PC-9 (cell line): ENCODE results near the gene OR4F15. TPM values are rescaled to one million over a fixed set of nuclear protein-coding genes. Genes with fewer than 3 reads are reported as not detected.

Experiments used
- BruUV-seq: library from RNA; stranded (reverse); fragments of 400-500 nt; replicated peaks from 2 replicates; lab custom pipeline; 2021; lab: Mats Ljungman, UMichigan
- CTCF ChIA-PET: fragments of 300-600 bp; sonication (Branson Sonifier 250); formaldehyde crosslinking; loops from one replicate; lab custom pipeline; 2022; ENCODE audit warnings: antibody characterized with exemption; lab: Charles Lee
- POLR2A ChIA-PET: fragments of 300-600 bp; sonication (Branson Sonifier 250); formaldehyde crosslinking; loops from one replicate; lab custom pipeline; 2022; ENCODE audit warnings: antibody characterized with exemption; ENCODE audit not compliant: unreplicated experiment; lab: Charles Lee
- DNase-seq, 2 experiments: peaks; one replicate each; pipeline versions ENCODE4 v3.0.0 to v3.0.0-alpha.2; 2015 to 2022; ENCODE audit warnings: mixed read lengths in 1 of 2
- H2AFZ ChIP-seq: fragments of 200-600 bp; sonication (generic); 2 replicates; pipeline ENCODE4 v1.8.1; 2017; ENCODE audit warnings: antibody characterized with exemption
- H3F3A ChIP-seq: fragments of 200-600 bp; sonication (generic); 2 replicates; pipeline ENCODE4 v1.8.1; 2017; ENCODE audit warnings: antibody characterized with exemption, mild to moderate bottlenecking, low read depth; ENCODE audit not compliant: insufficient read depth
- H3K27ac ChIP-seq: fragments of 200-600 bp; sonication (generic); 2 replicates; pipeline ENCODE4 v1.6.1; 2016; ENCODE audit warnings: mixed run types
- H3K27me3 ChIP-seq: fragments of 200-600 bp; sonication (generic); 2 replicates; pipeline ENCODE4 v1.6.1; 2016; ENCODE audit warnings: low read depth, mixed run types; ENCODE audit not compliant: insufficient read depth
- H3K36me3 ChIP-seq: fragments of 200-600 bp; sonication (generic); 2 replicates; pipeline ENCODE4 v1.6.1; 2016; ENCODE audit warnings: low read depth, mixed run types
- H3K4me1 ChIP-seq: fragments of 200-600 bp; sonication (generic); replicated peaks from 2 replicates; pipeline ENCODE4 v1.6.1; 2016; ENCODE audit warnings: mixed run types; ENCODE audit not compliant: insufficient read depth
- H3K4me2 ChIP-seq: fragments of 200-600 bp; sonication (generic); 2 replicates; pipeline ENCODE4 v1.6.1; 2017; ENCODE audit warnings: mixed run types
- H3K4me3 ChIP-seq: fragments of 200-600 bp; sonication (generic); 2 replicates; pipeline ENCODE4 v1.6.1; 2016; ENCODE audit warnings: mixed run types
- H3K79me2 ChIP-seq: fragments of 200-600 bp; sonication (generic); 2 replicates; pipeline ENCODE4 v1.6.1; 2017; ENCODE audit warnings: low read depth, mixed run types
- H3K9me2 ChIP-seq: fragments of 200-600 bp; sonication (generic); 2 replicates; pipeline ENCODE4 v1.8.1; 2017; ENCODE audit warnings: mild to moderate bottlenecking; ENCODE audit not compliant: insufficient read depth
- H3K9me3 ChIP-seq: fragments of 200-600 bp; sonication (generic); 2 replicates; pipeline ENCODE4 v1.8.1; 2016; ENCODE audit warnings: low read depth; ENCODE audit not compliant: insufficient read depth
- H4K20me1 ChIP-seq: fragments of 200-600 bp; sonication (generic); 2 replicates; pipeline ENCODE4 v1.8.1; 2017; ENCODE audit not compliant: insufficient read depth
- CTCF ChIP-seq: fragments of 200-600 bp; sonication (generic); conservative IDR thresholded peaks from 2 replicates; pipeline ENCODE4 v1.6.1; 2017; ENCODE audit warnings: mixed run types, antibody characterized with exemption, mild to moderate bottlenecking, moderate library complexity
- EZH2 ChIP-seq: fragments of 200-600 bp; sonication (generic); IDR thresholded peaks from 2 replicates; pipeline ENCODE4 v1.8.0; 2017; ENCODE audit warnings: antibody characterized with exemption, low read depth
- intact Hi-C: fragments of 100-400 bp; cut with micrococcal nuclease; formaldehyde crosslinking; loops from one replicate; pipeline ENCODE4 v1.10.0; 2022; ENCODE audit not compliant: unreplicated experiment
- total RNA-seq: library from RNA; stranded (reverse); gene quantifications from 2 replicates; pipeline ENCODE4 v1.2.3, GENCODE V29; 2021

Gene OR4F15
- total RNA-seq, 1 experiment from 2014 or later, result not detected

- intact Hi-C loops, result no loop called here
- Histone ChIP-seq H3K9me2 (no peaks in the 10 kb centered on the region), H3K9me3 (no peaks in the 10 kb centered on the region), H3F3A (no peaks in the 10 kb centered on the region), H3K36me3 (no peaks in the 10 kb centered on the region), H4K20me1 (no peaks in the 10 kb centered on the region), H3K4me1 (no peaks in the 10 kb centered on the region), H3K4me2 (no peak overlapping the region), H2AFZ (no peak overlapping the region), H3K4me3 (no peak overlapping the region), H3K27ac (no peak overlapping the region), H3K27me3 (peaks cover 5% of the 10 kb centered on the region; the same call in 1 of the 2 replicates), H3K79me2 (no peaks in the 10 kb centered on the region)
- no peak for TF ChIP-seq CTCF
- TF ChIP-seq EZH2, result no peak
- CTCF ChIA-PET, result no interaction called here
- no peak for DNase-seq
- POLR2A ChIA-PET, result no interaction called here
- no TSS peak for BruUV-seq
These were observed 2.0 kb downstream of the OR4F15 start for GRCh38 chr15:101813803-101814534.

DNA sequence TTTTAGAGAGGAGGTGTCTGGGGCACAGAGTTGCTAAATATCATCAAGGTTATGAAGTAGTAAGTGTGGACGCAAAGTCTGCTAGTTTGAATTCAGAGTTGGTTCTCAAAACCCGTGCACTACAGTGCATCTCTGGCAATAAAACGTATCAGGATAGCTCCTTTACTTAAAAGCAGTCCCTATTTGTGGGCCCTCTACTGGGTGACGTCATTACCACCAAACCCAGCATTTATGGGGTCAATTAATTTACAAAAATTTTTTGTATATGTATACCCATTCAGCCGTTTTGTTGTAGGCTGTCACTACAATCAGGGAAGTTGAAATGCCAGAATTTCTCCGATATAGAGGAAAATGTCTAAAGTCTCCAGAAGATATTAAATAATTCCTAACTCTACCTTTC is 8.8 kb downstream of the OR4F15 start:
- Histone ChIP-seq H4K20me1 (no peaks in the 10 kb centered on the region), H3K36me3 (no peaks in the 10 kb centered on the region), H3F3A (no peaks in the 10 kb centered on the region), H3K4me2 (no peak overlapping the region), H3K27me3 (peaks cover 21% of the 10 kb centered on the region), H3K4me3 (no peak overlapping the region), H3K27ac (no peak overlapping the region), H2AFZ (no peak overlapping the region), H3K9me3 (no peaks in the 10 kb centered on the region), H3K9me2 (no peaks in the 10 kb centered on the region), H3K79me2 (no peaks in the 10 kb centered on the region), H3K4me1 (no peaks in the 10 kb centered on the region)
- no TSS peak for BruUV-seq
- no peak for DNase-seq
- CTCF ChIA-PET, result no interaction called here
- intact Hi-C loops, result no loop called here
- POLR2A ChIA-PET, result no interaction called here
- TF ChIP-seq EZH2 (no peak), CTCF (no peak)

DNA sequence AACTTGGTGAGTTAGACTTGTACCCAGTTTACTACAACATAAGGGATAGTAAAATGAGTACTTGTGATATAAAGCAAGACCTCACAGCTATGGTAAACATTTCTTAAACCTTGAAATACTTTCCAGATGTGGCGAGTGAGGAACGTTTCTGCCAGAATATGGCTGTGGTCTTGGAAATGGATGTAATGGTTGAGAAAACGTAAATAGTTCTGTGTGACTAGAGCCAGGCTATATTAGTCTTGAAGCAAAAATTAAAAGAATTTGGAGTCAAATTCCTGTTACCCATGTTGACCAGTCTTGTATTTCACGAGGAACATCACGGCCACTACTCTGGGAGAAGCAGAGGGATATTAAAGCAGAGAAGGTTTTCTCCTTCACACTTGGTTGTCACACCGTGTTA is 15.3 kb downstream of the OR4F15 start:
- POLR2A ChIA-PET, result no interaction called here
- Histone ChIP-seq H3K9me3 (no peaks in the 10 kb centered on the region), H4K20me1 (no peaks in the 10 kb centered on the region), H3K36me3 (no peaks in the 10 kb centered on the region), H3K4me1 (no peaks in the 10 kb centered on the region), H3K27me3 (peaks cover 70% of the 10 kb centered on the region), H3K9me2 (no peaks in the 10 kb centered on the region), H3K27ac (no peak overlapping the region), H2AFZ (no peak overlapping the region), H3K79me2 (no peaks in the 10 kb centered on the region), H3F3A (no peaks in the 10 kb centered on the region), H3K4me3 (no peak overlapping the region), H3K4me2 (no peak overlapping the region)
- BruUV-seq, result no TSS peak
- intact Hi-C loops, result no loop called here
- no peak for DNase-seq
- no peak for TF ChIP-seq CTCF
- TF ChIP-seq EZH2, result no peak
- CTCF ChIA-PET, result no interaction called here
